SU-DHL-6 (cell line): ENCODE results near the gene PLP2.

Source experiments
- H2AFZ ChIP-seq: fragments of 200-600 bp; sonication (generic); 2 replicates; pipeline ENCODE4 v1.6.1; 2014; ENCODE audit warnings: low read depth, mild to moderate bottlenecking, moderate library complexity, mixed read lengths, antibody characterized with exemption, low read length; ENCODE audit not compliant: severe bottlenecking
- H3F3A ChIP-seq: fragments of 200-600 bp; shearing (Covaris generic); 2 replicates; pipeline ENCODE4 v1.6.0; 2016; ENCODE audit warnings: antibody characterized with exemption, mild to moderate bottlenecking; ENCODE audit not compliant: insufficient read depth
- H3K27ac ChIP-seq: fragments of 200-600 bp; sonication (generic); 2 replicates; pipeline ENCODE4 v1.5.1; 2016; ENCODE audit warnings: low read depth, mild to moderate bottlenecking, low read length, moderate library complexity, mixed read lengths
- H3K27me3 ChIP-seq: fragments of 200-600 bp; sonication (generic), shearing (Covaris generic); 2 replicates; pipeline ENCODE4 v1.6.0; 2014; ENCODE audit warnings: mild to moderate bottlenecking, low read length
- H3K36me3 ChIP-seq: fragments of 200-600 bp; sonication (generic); 2 replicates; pipeline ENCODE4 v1.6.1; 2014; ENCODE audit warnings: mild to moderate bottlenecking, low read length, mixed read lengths
- H3K4me2 ChIP-seq: fragments of 300-600, 200-600 bp; shearing (Covaris generic), sonication (generic); 2 replicates; pipeline ENCODE4 v1.6.0; 2014; ENCODE audit warnings: low read length, low read depth, mild to moderate bottlenecking; ENCODE audit not compliant: poor library complexity, severe bottlenecking
- H3K4me3 ChIP-seq: fragments of 200-600 bp; sonication (generic); 2 replicates; pipeline ENCODE4 v1.5.1; 2014; ENCODE audit warnings: antibody characterized with exemption, low read length, mild to moderate bottlenecking, mixed read lengths; ENCODE audit not compliant: insufficient read depth, poor library complexity, severe bottlenecking
- H3K79me2 ChIP-seq: fragments of 200-600 bp; sonication (generic); 2 replicates; pipeline ENCODE4 v1.6.1; 2014; ENCODE audit warnings: mild to moderate bottlenecking, low read length, moderate library complexity; ENCODE audit not compliant: insufficient read depth
- H3K9ac ChIP-seq: fragments of 200-600 bp; sonication (generic); 2 replicates; pipeline ENCODE4 v1.7.0; 2014; ENCODE audit warnings: mild to moderate bottlenecking, low read length
- H3K9me2 ChIP-seq: fragments of 200-600 bp; sonication (generic); replicated peaks from 2 replicates; pipeline ENCODE4 v1.6.1; 2014; ENCODE audit warnings: low read length; ENCODE audit not compliant: insufficient read depth
- H3K9me3 ChIP-seq: fragments of 200-600 bp; sonication (generic); 2 replicates; pipeline ENCODE4 v1.6.1; 2014; ENCODE audit warnings: low read length, mixed read lengths; ENCODE audit not compliant: insufficient read depth
- H4K20me1 ChIP-seq: fragments of 200-600 bp; sonication (generic); 2 replicates; pipeline ENCODE4 v1.6.1; 2014; ENCODE audit warnings: low read depth, mild to moderate bottlenecking, antibody characterized with exemption, low read length, moderate library complexity, mixed read lengths
- EZH2phosphoT487 ChIP-seq: fragments of 200-600 bp; sonication (generic), shearing (Covaris generic); conservative IDR thresholded peaks from 2 replicates; pipeline ENCODE4 v1.6.1; 2018; ENCODE audit warnings: mild to moderate bottlenecking, antibody characterized with exemption, low read length, moderate library complexity, mixed read lengths
- TF ChIP-seq, protein P1 (sequence below): fragments of 200-600 bp; sonication (generic); IDR thresholded peaks from one replicate; pipeline ENCODE4 v1.5.1; 2017; ENCODE audit warnings: antibody characterized with exemption, mild to moderate bottlenecking, low read length, moderate library complexity; ENCODE audit not compliant: insufficient read depth, poor library complexity, severe bottlenecking

PLP2 gene

DNA sequence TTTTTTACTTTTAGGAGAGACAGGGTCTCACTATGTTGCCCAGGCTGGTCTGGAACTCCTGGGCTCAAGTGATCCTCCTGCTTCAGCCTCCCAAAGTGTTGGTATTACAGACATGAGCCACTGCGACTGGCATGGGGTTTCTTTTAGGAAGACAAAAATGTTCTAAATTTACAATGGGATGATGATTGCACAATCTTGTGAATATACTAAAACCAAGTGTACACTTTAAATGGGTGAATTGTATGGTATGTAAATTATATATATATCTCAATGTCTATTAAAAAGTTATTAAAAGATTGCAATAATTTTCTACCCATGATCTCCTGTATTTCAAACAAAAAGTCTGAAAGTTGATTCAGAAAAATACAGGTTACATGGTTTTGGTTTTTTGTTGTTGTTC is 18.2 kb upstream of the PLP2 start:
- H3K27me3 ChIP-seq: no peaks in the 10 kb centered on the region
- H2AFZ ChIP-seq: no peak overlapping the region
- TF ChIP-seq, protein P1, sequence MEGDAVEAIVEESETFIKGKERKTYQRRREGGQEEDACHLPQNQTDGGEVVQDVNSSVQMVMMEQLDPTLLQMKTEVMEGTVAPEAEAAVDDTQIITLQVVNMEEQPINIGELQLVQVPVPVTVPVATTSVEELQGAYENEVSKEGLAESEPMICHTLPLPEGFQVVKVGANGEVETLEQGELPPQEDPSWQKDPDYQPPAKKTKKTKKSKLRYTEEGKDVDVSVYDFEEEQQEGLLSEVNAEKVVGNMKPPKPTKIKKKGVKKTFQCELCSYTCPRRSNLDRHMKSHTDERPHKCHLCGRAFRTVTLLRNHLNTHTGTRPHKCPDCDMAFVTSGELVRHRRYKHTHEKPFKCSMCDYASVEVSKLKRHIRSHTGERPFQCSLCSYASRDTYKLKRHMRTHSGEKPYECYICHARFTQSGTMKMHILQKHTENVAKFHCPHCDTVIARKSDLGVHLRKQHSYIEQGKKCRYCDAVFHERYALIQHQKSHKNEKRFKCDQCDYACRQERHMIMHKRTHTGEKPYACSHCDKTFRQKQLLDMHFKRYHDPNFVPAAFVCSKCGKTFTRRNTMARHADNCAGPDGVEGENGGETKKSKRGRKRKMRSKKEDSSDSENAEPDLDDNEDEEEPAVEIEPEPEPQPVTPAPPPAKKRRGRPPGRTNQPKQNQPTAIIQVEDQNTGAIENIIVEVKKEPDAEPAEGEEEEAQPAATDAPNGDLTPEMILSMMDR: no peak
- TF ChIP-seq EZH2phosphoT487: no peak
- H3F3A ChIP-seq: no peaks in the 10 kb centered on the region
- no peaks in the 10 kb centered on the region for H4K20me1 ChIP-seq
- no peak overlapping the region for H3K4me2 ChIP-seq
- H3K9me3 ChIP-seq: no peaks in the 10 kb centered on the region
- H3K9me2 ChIP-seq: no peaks in the 10 kb centered on the region
- H3K4me3 ChIP-seq: no peak overlapping the region
- H3K27ac ChIP-seq: no peak overlapping the region
- no peaks in the 10 kb centered on the region for H3K79me2 ChIP-seq
- no peaks in the 10 kb centered on the region for H3K36me3 ChIP-seq
- H3K9ac ChIP-seq: no peak overlapping the region

DNA sequence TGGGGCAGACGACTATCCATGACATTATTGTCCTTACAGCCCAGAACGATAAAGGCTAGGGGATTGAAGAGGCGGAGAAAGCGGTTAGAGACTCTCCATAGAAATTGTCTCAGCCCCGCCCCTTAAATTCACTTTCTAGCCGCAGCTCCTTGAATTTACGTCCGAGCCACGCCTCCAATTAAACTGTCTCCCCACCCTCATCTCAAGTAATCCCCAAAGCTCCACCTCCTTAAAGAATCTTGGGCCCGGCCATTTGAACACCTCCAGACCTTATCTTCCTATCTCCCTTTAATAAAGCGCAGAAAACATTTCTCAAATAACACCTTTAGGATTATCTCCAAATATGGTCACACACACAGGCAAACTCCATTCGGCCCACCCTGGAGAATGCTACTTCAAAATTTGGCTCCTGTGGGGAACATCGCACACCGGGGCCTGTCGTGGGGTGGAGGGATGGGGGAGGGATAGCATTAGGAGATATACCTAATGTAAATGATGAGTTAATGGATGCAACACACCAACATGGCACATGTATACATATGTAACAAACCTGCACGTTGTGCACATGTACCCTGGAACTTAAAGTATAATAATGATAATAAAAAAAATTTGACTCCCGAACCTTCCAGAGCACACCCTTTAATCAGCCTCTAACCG is 16.3 kb upstream of the PLP2 start:
- TF ChIP-seq EZH2phosphoT487: no peak
- TF ChIP-seq, protein P1: no peak
- peak overlapping the region; percentile 59 for H3K4me3 ChIP-seq
- no peaks in the 10 kb centered on the region for H4K20me1 ChIP-seq
- H3K9ac ChIP-seq: peak overlapping the region; percentile 56
- no peaks in the 10 kb centered on the region for H3K9me2 ChIP-seq
- no peaks in the 10 kb centered on the region for H3F3A ChIP-seq
- no peaks in the 10 kb centered on the region for H3K9me3 ChIP-seq
- H3K36me3 ChIP-seq: no peaks in the 10 kb centered on the region
- peak overlapping the region; percentile 43 for H2AFZ ChIP-seq
- no peaks in the 10 kb centered on the region for H3K79me2 ChIP-seq
- H3K4me2 ChIP-seq: peak overlapping the region; percentile 63
- no peaks in the 10 kb centered on the region for H3K27me3 ChIP-seq
- peak overlapping the region; percentile 66; the same call in 1 of the 2 replicates for H3K27ac ChIP-seq

DNA sequence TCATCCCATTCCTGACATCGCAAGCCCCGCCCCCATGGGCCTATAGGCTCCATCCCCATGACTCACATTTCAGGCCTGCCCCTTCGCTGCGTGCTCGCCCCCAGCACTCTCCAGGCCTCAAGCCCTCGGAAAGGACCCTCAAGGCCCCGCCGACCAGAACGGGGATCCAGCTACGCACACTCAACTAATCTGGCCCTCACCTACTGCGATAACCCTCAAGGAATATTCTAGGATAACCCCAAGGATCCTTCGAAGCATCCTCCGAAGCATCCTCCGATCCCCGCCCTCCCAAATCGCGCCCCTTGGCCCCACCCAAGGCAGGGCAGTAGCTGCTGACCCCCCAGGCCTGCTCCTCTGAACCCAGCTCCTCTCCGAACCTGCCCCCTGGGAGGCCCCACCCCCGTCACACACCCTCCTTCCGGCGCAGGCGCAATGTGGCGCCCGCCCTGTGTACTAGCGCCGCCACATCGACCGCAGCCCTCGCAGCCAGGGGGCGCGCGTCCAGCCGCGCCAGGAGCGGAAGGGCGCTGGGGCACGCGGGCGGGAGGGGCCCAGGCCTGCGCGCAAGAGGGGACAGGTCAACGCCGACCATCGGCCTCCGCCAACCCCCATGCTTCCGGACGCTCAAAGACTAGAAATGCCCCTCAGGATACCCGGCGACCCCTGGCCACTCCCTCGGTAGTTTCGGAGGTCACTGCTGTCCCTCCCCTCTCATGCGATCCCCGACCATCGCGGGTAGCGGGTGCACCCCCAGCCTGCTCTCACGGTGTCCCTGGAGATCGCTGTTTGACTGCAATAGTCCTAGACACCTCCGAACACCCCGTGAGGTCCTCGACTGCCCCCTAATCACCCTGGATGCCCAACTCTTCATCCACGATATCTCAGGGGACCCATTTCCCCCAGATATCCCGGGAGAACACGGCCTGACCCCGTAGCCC is 15.5 kb upstream of the PLP2 start:
- Histone ChIP-seq H3K9ac (peak overlapping the region; percentile 56), H2AFZ (peak overlapping the region; percentile 91)

More for the DNA sequence above, 15.5 kb upstream of the PLP2 start:
- H3K4me3 ChIP-seq: peak overlapping the region; percentile 59
- no peak for TF ChIP-seq EZH2phosphoT487
- TF ChIP-seq, protein P1: peak; percentile 45
- H3K36me3 ChIP-seq: no peaks in the 10 kb centered on the region
- H4K20me1 ChIP-seq: no peaks in the 10 kb centered on the region
- no peaks in the 10 kb centered on the region for H3K27me3 ChIP-seq
- H3K27ac ChIP-seq: peak overlapping the region; percentile 66
- no peaks in the 10 kb centered on the region for H3F3A ChIP-seq
- H3K4me2 ChIP-seq: peak overlapping the region; percentile 63
- no peaks in the 10 kb centered on the region for H3K9me3 ChIP-seq
- H3K79me2 ChIP-seq: no peaks in the 10 kb centered on the region
- H3K9me2 ChIP-seq: no peaks in the 10 kb centered on the region
